ENCODE data around the gene HORMAD2.
"Not testable (repeated sequence)": the region's sequence is repeated elsewhere in the genome, so short reads cannot be mapped to it uniquely, and the experiment has no call there.

The HORMAD2 gene

DNA sequence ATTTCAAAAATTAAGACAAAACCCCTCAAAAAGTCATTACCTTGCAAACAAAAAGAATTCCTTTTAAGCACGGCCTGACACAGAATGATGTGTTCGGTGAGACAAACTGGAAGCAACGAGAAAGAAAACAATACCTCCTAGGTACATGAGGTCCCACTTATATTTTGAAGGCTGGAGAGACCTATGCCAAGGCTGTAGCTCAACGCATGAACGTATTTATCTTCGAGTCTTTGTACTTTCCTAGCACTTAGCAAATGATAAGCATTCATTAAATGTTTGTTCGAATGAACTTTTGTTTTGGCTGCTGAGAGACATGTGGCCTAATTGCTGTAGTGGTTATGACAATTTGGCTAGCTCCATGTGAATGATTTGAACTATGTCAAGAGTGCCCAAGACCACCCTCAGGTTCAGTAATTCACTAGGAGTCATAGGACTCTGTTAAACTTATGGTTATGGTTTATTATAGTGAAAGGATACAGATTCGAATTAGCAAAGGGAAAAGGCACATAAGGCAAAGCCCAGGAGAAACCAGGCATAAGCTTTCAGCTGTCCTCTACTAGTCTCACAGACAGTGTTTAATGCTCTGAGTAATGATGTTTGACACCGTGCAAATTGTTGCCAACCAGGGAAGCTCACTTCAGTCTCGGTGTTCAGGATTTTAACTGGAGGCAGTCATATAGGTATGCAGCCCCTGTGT is 26.0 kb upstream of the HORMAD2 start:
- no peak overlapping the region for H3K4me3 ChIP-seq (ENCODE audit: low read depth, low read length)
- DNase-seq (ENCODE audit: low read depth) = no peak
- TF ChIP-seq, protein P1, sequence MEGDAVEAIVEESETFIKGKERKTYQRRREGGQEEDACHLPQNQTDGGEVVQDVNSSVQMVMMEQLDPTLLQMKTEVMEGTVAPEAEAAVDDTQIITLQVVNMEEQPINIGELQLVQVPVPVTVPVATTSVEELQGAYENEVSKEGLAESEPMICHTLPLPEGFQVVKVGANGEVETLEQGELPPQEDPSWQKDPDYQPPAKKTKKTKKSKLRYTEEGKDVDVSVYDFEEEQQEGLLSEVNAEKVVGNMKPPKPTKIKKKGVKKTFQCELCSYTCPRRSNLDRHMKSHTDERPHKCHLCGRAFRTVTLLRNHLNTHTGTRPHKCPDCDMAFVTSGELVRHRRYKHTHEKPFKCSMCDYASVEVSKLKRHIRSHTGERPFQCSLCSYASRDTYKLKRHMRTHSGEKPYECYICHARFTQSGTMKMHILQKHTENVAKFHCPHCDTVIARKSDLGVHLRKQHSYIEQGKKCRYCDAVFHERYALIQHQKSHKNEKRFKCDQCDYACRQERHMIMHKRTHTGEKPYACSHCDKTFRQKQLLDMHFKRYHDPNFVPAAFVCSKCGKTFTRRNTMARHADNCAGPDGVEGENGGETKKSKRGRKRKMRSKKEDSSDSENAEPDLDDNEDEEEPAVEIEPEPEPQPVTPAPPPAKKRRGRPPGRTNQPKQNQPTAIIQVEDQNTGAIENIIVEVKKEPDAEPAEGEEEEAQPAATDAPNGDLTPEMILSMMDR (IDR thresholded peaks at IDR 0.05; ENCODE audit: insufficient read depth, low read depth, low read length, missing control alignments) = no peak

DNA sequence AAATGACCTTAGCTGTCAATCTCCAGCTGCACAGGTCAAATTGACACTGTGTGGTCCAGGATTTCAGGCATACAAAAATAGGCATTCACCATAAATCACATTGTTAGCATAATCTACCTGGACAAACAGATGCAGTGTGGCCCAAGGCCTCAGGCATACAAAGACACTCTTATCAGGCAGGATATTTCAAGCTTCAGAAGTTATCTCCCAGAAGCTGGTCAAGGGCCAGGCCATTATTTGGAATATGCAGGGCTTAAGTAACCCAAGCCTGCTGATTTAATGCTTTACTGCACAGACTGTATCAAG is 25.5 kb upstream of the HORMAD2 start:
- TF ChIP-seq, protein P1 (IDR thresholded peaks at IDR 0.05; ENCODE audit: insufficient read depth, low read depth, low read length, missing control alignments) = no peak

DNA sequence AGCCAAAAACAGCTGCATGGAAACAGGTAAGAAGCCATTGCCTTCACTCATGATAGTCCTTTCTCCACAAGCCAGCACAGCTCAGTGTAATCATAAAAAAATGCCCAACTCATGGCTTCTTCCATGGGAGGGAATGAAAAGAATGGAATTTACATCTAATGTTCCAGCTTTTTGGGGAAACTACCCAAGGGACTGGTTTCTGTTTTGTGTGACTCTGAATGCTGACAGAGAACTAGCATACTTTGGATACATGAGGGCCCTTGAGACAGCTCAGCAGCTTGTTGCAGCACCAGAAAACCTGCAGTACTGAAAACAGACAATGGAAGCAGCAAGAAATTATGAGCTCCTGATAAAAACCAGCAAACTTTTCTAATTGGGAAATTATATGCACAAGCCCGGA is 24.2 kb upstream of the HORMAD2 start:
- TF ChIP-seq, protein P1 (IDR thresholded peaks at IDR 0.05; ENCODE audit: insufficient read depth, low read depth, low read length, missing control alignments) = no peak
- H3K4me3 ChIP-seq (ENCODE audit: low read depth, low read length) = no peak overlapping the region
- no peak for DNase-seq (ENCODE audit: low read depth)

More for the DNA sequence above, 25.5 kb upstream of the HORMAD2 start:
- no peak overlapping the region for H3K4me3 ChIP-seq (ENCODE audit: low read depth, low read length)
- DNase-seq (ENCODE audit: low read depth) = no peak

DNA sequence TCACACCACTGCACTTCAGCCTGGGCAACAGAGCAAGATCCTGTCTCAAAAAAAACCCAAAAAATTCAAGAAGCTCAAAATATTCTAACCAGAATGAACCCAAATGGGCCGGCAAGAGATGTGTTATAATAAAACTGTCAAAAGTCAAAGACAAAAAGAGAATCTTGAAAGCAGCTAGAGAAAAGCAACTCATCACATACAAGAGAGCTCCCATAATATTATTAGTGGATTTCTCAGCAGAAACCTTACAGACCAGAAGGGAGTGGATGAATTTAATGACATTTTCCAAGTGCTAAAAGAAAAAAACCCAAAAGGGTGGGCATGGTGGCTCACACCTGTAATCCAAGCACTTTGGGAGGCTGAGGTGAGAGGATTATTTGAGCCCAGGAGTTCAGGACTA is 22.9 kb upstream of the HORMAD2 start:
- TF ChIP-seq, protein P1 (IDR thresholded peaks at IDR 0.05; ENCODE audit: insufficient read depth, low read depth, low read length, missing control alignments) = no peak
- no peak overlapping the region for H3K4me3 ChIP-seq (ENCODE audit: low read depth, low read length)
- DNase-seq (ENCODE audit: low read depth) = no peak

DNA sequence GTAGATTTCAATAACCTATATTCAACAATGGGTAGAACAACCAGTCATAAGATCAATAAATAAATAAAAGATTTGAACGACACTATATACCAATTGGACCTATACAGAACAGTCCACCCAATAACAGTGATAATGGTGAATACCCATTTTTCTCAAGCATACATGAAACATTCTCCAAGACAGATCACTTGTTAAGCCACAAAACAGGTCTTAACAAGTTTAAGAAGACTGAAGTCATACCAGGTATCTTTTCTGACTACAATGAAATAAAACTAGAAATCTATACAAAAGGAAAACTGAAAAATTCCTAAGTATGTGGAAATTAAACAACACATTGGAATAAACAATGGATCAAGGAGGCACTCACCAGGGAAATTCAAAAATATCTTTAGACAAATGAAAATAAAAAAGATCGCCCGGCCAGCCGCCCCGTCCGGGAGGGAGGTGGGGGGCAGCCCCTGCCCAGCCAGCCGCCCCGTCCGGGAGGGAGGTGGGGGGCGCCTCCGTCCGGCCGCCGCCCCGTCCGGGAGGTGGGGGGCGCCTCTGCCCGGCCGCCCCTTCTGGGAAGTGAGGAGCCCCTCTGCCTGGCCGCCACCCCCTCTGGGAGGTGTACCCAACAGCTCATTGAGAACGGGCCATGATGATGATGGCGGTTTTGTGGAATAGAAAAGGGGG is 20.8 kb upstream of the HORMAD2 start:
- DNase-seq (ENCODE audit: low read depth); H3K4me3 ChIP-seq (ENCODE audit: low read depth, low read length): not testable (repeated sequence)

DNA sequence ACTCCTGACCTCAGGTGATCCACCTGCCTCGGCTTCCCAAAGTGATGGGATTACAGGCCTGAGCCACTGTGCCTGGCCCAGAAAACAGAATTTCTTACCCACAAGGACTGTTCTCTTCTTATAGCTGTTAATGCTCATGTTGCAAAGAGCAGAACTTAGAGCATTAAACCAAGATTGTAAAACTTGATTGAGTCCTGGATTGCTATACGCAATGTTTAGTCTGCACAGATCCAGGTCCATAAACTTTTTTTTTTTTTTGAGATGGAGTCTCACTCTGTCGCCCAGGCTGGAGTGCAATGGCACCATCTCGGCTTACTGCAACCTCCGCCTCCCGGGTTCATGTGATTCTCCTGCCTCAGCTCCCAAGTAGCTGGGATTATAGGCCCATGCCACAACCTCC is 19.2 kb upstream of the HORMAD2 start:
- H3K4me3 ChIP-seq (ENCODE audit: low read depth, low read length); DNase-seq (ENCODE audit: low read depth): not testable (repeated sequence)

DNA sequence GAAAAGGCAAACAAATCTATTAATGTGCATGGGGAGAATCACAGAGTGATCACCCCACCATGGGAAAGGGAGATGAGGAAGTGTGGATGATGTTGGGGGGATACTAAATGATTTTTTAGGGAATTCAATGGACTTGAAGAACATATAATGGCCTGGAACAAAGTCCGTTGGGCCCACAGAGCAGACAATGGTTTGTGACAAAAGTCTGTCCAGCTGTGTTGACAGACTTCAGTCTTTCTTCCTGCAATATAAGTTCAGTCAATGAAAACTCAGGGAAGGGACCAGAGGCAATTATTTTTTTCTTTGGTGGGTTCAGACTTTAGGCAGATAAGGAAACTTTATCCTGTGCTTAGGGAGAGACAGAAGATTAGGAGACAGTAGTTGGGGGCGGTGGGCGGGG is 18.0 kb upstream of the HORMAD2 start:
- TF ChIP-seq, protein P1 (IDR thresholded peaks at IDR 0.05; ENCODE audit: insufficient read depth, low read depth, low read length, missing control alignments) = no peak
- DNase-seq (ENCODE audit: low read depth) = no peak
- no peak overlapping the region for H3K4me3 ChIP-seq (ENCODE audit: low read depth, low read length)

DNA sequence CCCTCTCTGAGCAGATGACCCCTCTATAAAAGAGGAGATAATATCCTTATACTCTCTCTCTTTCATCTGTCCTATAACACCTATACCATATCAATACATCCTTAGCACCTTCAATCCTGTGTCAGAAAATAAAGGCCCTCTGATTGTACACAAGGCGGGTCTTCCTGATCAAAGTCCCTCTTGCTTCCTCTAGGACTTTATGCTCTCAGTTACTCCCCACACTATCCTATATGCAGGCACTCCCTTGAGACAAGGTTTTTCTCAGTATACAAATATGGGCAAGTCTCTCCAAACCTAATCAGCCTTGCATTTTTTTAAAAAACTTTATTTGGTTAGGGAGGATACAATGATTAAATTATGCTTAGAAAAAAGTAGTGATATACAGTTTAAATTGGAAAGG is 17.3 kb upstream of the HORMAD2 start:
- TF ChIP-seq, protein P1 (IDR thresholded peaks at IDR 0.05; ENCODE audit: insufficient read depth, low read depth, low read length, missing control alignments) = no peak
- H3K4me3 ChIP-seq (ENCODE audit: low read depth, low read length) = no peak overlapping the region
- DNase-seq (ENCODE audit: low read depth) = no peak
